T47D (cell line): Measurements from ENCODE around the gene THRB.

Experiments
- DNase-seq, 2 experiments: peaks; one replicate each; pipeline versions ENCODE4 v3.0.0 to v3.0.0-alpha.2; 2011 to 2012; ENCODE audit warnings: low read depth in 1 of 2, low spot score in 1 of 2
- JUND ChIP-seq: IDR thresholded peaks from 2 replicates; pipeline ENCODE4 v1.6.1; 2012; ENCODE audit warnings: low read depth
- in situ Hi-C: cut with HindIII; loops from 2 replicates; pipeline ENCODE4 v1.10.0; 2016; ENCODE audit warnings: low sequenced_read_pairs, low pct_unique_long_range_greater_than_20kb

The THRB gene

GRCh38 chr3:24299806-24300626, 194.6 kb downstream of the THRB start:
- in situ Hi-C loops = no loop called here
- peak; percentile 17 to 78 for DNase-seq
- peak; percentile 14; the same call in 1 of the 2 replicates for TF ChIP-seq JUND

- no peak for TF ChIP-seq JUND
- DNase-seq = no peak
- in situ Hi-C loops = no loop called here
These were observed 195.3 kb downstream of the THRB start for GRCh38 chr3:24299246-24299805.

DNA sequence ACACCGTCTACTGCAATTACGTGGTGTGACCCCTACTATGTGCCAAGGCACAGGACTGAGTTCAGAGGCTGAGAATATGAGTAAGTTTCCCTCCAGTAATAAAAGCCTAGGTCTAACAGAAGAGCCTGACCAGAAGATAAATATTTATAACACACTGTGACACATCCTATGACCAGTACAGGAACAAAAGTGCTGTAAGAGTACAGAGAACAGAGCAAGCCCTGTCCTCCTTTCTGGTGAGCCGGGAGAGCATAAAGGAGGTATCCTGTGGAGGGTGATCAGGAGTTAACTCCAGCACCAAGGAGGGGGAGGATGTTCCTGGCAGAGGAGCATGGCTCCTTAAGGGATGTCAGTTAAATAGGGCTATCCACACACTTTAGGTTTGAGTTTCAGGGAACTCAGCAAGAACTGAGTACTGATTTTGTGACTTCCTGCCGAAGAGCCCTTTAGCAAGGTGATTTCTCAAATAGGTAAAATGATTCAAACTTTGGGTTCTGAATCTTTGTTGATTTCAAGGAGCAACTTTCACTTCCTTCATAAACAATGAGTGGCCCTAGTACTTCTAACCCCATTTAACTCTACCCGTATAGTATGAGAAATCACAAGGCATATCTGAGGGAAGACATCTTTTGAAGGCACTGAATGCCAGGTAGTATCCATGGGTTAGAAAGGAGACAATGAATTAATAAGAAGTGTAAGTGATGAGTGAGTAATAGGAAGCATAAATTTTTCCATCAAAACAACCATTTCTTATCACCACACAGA, 198.0 kb downstream of the THRB start:
- no peak for DNase-seq
- no peak for TF ChIP-seq JUND
- in situ Hi-C loops = no loop called here

DNA sequence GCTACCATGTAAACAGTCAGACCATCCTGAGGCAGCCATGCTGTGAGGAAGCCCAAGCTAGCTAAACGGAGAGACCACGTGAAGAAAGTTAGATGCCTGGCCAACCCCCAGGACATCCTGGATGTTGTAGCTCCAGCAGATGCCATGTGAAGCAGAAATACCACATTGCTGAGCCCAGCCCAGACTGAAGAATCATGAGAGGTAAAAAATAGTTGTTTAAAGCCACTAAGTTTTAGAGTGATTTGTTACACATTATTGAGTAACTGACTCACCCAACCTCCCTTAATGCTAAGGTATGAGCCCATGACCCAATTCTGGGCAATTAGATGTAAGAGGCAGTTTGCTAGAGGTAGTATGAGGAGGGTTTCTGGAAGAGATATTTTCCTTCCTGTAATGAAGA, 200.5 kb downstream of the THRB start:
- no peak for TF ChIP-seq JUND
- in situ Hi-C loops = no loop called here
- no peak for DNase-seq

DNA sequence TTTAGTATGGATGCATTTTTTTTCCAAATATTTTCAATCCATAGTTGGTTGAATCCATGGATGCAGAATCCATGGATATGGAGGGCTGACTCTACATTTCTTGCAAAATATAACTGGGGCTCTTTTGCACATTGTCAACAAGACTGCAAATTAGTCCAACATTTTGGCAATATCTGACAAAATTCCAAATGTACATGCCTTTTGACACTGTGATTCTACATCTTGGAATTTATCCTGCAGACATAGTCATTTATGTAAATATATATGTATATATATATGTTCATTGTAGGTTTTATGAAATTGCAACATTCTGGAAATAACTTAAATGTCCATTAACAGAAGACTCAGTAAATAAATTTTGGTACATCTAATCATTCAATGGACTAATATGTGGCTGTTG, 203.0 kb downstream of the THRB start:
- in situ Hi-C loops = no loop called here
- DNase-seq = no peak
- no peak for TF ChIP-seq JUND

DNA sequence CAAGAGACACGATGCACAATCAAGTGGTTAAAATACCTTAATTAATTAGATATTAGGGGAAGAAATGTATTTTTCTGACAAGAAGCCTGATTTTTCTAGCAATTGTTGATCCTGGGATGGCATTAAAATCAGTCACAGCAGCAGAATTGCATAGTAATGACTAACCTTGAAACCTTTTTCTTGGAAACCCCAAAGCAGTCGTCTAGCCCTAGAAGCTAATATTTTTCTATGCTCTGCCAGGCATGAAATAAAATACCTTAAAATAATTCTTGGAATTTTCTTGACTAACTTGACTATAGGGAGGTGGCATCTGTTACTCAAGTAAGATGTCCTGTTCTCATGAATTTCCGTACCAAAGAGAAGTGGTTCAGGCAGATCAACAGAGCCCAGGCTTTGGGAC, 204.1 kb downstream of the THRB start:
- no peak for TF ChIP-seq JUND
- no peak for DNase-seq
- in situ Hi-C loops = no loop called here

DNA sequence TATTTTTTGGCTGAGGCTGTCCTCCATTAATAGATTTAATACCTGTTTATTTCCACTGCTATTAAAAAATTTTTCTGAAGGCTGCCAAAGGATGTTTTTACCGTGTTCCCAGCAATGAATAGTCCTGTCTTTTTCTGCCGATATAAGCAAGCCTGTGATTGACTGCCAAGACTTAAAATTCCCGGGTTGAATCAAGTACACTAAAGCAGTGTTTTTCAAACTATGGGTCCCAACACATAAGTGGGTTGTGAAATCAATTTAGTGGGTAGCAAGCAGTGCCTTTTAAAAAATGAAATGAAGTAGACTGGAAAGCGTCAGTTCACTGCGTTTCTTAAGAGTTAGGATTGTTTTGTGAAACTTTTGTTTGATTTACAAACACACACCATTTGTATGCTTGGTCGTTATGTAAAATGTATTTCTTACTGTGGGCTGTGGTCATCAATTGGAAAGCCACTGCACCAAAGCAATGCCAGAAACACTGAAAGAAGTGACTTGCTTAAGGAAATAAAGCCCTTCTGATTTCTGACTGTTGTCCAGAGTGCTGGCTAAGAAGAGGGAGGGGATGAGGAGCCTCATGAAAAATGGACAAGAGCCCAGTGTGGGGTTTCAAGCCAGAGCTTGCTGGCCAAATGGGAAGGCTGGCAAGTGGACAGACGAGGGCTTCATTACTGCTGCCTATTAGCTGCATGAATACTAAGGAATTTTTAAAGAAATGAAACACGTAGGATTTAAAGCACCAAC, 206.0 kb downstream of the THRB start:
- no peak for DNase-seq
- in situ Hi-C loops = no loop called here
- no peak for TF ChIP-seq JUND

GRCh38 chr3:24287755-24288450, 206.7 kb downstream of the THRB start:
- DNase-seq = peak in 1 of 2 experiments; percentile 54
- in situ Hi-C loops = no loop called here
- TF ChIP-seq JUND = no peak

GRCh38 chr3:24286405-24286804, 208.2 kb downstream of the THRB start:
- no peak for TF ChIP-seq JUND
- DNase-seq = peak in 1 of 2 experiments; percentile 29
- in situ Hi-C loops = no loop called here

GRCh38 chr3:24278543-24278942, 216.1 kb downstream of the THRB start:
- TF ChIP-seq JUND = no peak
- in situ Hi-C loops = no loop called here
- DNase-seq = no peak

DNA sequence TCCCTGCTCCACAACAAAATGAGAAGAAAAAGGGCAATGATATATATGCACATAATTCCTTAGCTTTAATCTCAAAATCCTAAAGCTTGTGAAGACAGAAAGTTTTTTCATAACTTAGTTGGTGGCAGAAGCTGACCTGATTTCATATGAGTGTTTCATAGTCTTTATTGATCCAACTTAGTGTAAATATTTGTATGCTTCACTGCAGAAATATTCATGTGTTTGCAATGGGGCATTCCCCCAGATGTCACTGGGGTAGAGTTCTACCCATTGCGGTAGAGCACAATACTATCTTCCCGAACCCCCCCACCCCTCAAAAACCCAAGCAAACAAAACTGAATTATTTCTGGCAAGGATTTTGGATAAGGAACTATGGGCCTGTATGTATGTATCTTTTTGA, 221.2 kb downstream of the THRB start:
- in situ Hi-C loops = no loop called here
- no peak for TF ChIP-seq JUND
- DNase-seq = peak; percentile 8 to 68

GRCh38 chr3:24272875-24273274, 221.8 kb downstream of the THRB start:
- no peak for TF ChIP-seq JUND
- in situ Hi-C loops = no loop called here

More at GRCh38 chr3:24272875-24273274, 221.8 kb downstream of the THRB start:
- peak; percentile 9 to 39 for DNase-seq
